HG03175 (cell line): ENCODE results near the gene SERF2.
"Not testable (repeated sequence)": the region's sequence is repeated elsewhere in the genome, so short reads cannot be mapped to it uniquely, and the experiment has no call there.

Source experiments
- ATAC-seq: cut with Tn5 transposase; IDR thresholded peaks from one replicate; pipeline ENCODE4 v1.9.1; 2021; ENCODE audit warnings: mild to moderate bottlenecking, moderate library complexity; ENCODE audit not compliant: unreplicated experiment

The SERF2 gene

DNA sequence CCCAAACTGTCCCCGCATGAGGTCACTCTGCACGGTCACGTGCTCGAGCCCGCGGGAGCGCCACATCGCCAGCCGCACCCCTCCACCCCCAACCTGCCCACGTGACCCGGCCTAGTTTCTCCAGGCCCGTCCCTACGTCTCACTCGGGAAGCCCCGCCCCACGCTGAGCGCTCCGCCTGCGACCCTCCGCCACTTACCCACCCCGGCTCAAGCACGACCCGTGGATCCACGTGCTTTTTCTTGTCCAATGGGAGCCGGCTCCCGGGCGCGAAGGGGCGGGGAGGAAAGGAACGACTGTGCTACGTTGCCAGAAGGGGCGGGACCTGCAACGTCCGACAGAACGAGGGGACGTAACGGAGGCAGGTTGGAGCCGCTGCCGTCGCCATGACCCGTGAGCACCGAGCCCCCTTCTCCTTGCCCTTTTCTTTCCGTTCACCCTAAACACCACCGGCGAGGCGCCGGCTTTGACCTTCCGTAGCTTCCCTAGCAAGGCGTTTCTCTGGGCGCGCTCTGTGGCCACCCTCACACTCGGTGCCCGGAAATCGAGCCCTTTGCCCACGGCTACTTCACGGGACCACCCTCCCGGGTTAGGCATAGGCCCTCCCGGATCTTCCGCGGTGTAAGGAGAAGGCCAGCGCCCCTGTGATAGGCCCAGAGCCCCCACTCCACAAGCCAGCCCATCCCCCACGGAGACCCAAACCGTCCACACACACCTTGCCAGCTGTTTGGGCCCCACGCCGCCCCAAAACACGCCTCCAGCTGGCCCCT, at the start of gene SERF2:
Gene SERF2 (plus strand): TSS at position 328 of the 768 bp plus-strand sequence. CDS start 57 bp downstream, at position 385.
- ATAC-seq, result peak; percentile 87

DNA sequence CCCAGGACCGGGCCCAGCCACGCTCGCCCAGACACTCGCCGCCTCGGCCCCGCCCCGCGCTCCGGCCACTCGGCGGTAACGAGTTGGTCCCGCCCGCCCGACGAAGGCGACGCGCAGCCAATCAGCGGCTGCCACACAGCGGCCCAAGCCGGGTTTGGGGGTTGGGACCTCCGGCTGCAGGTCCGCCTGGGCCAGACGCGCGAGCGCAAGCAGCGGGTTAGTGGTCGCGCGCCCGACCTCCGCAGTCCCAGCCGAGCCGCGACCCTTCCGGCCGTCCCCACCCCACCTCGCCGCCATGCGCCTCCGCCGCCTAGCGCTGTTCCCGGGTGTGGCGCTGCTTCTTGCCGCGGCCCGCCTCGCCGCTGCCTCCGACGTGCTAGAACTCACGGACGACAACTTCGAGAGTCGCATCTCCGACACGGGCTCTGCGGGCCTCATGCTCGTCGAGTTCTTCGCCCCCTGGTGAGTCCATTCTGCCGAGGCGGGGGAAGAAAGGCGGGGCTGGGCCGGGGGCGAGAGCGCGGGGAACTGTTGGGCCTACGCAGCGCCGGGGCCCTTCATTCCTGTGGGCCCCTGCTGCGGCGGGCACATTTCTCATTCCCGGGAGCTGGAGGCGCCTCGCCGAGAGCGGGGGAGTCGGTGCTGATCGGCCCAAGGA, 45.7 kb upstream of the SERF2 start, which contains the start of gene PDIA3:
Gene PDIA3 (plus strand): TSS at position 194 of the 658 bp plus-strand sequence. CDS start 102 bp downstream, at position 296.
- peak; percentile 76 for ATAC-seq

DNA sequence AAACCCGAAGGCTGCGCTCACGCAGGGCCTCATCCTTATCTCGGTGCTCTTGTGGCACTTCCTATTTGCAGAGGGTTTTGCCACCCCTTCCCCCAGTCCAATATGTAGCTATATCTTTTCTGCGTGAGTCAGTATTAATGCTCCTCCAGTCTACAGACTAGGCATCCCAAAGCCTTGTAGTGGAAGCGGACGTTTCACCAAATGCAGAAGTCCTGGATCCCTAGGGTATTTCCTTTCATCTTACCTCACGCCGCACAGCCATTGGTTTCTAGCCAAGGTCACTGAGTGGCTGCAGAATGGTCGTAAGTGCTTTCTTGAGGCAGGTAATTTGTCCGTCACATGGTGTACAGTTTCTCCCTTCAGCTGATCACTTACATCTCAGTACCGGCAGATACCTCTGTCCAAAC, 45.2 kb upstream of the SERF2 start:
- ATAC-seq, result not testable (repeated sequence)

DNA sequence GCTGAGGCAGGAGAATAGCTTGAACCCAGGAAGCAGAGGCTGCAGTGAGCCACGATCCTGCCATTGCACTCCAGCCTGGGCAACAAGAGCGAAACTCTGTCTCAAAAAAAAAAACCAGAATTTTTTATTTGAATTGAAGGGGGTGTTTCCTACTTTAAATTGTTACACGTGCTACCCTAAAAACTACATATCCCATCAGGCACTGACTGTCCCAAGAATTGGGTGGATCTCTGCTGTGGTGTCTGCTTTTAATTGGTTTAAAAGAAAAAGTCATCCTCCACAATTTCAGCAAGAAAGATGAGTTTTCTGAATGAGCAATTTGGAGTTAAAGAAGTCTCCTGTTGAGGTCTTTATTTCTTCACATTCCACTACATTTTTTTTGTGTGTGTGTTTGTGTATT, 43.7 kb upstream of the SERF2 start:
- ATAC-seq, result no peak

DNA sequence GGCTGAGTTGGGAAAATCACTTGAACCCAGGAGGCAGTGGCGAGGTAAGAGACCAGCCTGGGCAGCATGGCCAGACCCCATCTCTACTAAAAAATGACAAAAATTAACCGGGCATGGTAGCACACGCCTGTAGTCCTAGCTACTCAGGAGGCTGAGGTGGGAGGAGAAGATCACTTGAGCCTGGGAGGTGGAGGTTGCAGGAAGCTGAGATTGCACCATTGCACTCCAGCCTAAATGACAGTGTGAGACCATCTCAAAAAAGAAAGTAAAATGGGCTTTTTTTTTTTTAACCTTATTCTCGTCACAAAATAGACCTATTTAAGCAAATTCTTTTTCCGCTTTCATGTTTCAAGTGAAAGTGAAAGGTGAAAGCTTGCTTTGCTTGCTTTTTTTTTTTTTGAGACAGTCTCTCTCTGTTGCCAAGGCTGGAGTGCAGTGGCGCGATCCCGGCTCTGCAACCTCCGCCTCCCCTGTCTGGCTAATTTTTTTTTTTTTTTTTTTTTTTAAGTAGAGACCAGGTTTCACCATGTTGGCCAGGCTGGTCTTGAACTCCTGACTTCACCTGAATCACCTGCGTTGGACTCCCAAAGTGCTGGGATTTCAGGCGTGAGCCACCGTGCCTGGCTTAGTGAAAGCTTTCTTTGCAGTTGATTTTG, 42.3 kb upstream of the SERF2 start:
- peak; percentile 44 for ATAC-seq

DNA sequence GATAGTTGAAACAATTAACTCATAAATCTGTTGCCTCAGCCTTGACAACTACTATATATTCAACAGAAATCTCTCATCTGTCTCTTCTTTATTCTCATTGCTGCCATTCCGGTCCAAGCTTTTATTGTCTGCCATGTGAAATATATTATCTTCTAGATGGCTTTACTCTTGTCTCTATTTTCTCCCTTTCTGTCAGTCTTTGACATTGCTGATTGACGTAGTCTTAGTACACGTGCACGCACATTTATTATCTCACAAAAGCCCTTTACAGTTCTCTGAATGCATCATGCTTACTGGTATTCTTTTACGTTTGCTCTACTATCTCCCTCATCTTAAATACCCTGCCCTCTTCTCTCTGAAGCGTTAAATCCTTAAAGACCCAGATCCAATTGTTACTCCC, 40.2 kb upstream of the SERF2 start:
- ATAC-seq, result no peak

DNA sequence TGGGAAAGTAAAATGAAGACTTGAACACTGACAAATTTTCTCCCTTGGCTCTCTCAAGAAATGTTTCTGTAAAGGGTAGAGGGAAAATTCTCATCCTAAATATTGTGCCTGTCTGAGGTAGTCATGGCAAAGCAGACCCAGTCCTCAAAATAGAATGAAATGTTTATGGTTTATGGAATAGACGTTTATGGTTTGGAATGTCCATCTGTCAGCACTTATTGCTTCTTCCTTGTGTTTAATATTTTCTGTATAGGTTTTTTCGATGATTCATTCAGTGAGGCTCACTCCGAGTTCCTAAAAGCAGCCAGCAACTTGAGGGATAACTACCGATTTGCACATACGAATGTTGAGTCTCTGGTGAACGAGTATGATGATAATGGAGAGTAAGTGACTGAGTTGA, 29.3 kb upstream of the SERF2 start:
- ATAC-seq, result no peak

DNA sequence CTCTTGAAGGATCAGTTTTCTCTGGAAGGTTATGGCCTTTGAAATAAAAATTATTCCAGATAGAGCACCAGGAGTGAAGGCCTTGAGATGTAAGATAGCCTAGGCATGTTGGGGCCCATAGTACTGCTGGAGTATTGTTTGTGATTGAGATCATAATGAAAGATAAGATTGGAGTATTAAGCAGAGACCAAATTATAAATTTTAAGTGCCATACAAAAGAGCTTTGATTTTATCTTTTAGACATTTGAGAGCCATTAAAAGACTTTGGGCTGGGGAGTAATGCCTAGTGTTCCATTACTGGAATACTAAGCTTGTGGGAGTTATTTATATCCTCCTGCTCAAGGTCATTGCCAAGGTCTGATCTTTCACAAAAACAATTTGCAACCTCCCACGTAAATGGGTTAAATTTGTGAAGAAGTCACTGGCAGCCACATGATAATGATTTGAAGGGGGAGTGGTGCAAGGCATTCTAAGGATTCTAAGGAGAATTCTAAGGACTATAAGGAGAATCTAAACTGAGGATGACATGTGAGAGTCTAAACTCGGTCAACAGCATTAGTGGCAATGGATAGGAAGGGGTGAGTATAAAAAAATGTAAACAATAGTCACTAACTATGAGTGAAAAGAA, 28.2 kb upstream of the SERF2 start:
- ATAC-seq, result no peak

DNA sequence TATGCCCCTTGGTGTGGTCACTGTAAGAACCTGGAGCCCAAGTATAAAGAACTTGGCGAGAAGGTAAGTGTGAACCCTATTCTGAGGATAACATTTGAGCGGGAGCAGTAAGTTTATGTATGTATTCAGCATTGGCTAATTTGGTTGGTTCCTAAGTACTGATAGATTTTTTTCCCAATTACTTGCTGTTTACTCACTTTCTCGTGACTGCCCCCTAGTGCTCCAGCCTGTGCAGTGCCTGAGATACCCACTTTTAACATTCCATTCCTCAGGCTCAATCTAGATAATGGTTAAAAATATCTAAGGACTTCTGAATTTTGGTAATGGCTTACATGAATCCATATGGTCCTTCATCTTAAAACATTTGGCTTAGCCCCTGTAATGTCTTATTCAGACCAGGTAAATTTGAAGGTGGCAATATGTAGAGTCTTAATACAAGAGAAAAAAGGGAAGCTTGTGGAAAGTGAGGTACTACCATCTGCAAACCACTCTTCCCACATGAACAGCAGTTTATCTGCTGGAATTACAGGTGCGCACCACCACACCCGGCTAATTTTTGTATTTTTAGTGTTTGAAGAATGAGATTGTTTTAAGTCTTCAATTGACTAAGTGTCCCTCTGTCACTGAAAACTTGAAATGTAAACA, 22.4 kb upstream of the SERF2 start:
- ATAC-seq, result no peak

DNA sequence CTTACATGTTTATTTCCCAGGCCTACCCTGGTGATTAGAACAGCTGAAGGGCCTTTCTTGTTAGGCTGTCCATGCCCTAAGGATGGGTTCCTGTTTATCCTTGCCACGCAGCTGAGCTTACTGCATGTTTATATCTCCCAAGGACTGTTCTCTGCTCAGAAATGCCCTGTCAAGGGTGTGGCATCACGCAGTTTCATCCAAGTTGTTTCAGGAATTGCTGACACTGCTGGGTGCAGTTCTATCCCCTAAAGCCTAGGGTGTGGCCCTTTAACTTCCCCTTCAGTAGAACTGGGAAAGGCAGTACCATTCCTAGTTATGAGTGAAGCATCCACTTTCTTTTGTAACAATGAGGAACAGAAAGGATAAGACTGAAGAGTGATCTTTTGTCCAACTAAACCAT, 20.3 kb upstream of the SERF2 start:
- no peak for ATAC-seq

DNA sequence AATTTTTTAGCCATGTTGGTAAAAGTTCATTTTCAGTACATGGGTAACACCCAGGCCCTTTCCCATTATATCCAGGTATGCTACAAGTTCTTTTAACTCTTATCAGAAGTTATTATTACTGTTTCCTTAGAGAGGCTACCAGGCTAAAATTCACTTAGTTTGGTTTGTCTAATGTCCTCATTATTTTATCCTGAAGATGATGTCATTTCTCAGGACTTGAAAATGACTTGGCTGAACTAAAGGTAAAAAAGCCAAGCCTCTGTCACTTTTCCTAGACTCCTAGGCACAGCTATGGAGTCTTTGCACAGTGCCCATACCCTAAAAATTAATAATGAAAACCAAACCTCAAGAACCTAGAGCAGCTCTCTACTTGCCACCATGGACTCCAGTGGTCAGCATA, 19.5 kb upstream of the SERF2 start:
- no peak for ATAC-seq

DNA sequence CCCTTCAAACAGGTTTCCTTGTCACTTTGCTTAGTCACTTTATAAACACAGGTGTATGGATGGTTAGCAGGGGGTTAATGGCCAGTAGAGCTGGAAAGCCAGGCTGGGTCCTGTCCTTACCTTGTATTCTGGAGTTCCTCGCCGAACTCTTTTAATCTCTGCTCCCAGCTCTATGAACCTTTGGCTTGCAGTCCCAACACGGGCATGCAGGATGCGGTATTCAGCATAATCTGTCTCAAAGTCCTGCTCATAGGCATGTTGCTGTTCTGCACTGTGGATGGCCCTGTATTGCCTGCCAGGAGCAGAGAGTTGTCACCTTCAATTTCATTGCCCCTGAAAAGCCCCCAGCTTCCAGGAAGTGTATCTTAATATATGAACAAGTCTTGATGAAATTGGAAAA, 18.1 kb upstream of the SERF2 start:
- no peak for ATAC-seq

DNA sequence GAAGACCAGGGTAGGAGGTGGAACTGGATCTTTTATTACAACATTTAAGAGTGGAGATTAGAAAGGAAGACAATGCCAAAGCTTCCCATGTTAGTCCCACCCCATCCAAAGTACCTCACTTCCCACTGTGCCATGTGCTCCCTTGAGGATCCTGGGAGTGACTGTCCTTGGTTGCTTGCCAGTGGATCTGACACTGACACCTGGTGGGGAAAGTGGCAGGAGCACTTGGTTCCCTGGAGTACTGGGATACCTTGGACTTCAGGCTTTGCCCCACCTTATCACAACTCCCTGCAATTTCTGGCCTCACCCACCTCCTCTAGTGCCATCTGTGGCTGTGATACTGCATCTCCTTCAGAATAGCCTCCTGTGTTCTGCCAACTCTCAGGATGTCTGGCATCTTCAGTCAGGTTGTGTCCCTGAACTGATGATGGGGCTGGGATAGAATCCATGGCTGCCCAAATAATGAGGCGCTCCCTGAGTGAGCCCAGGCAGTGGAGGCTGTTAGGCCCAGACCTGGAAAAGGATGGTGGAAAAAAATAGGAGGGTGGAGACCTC, 16.6 kb upstream of the SERF2 start:
- ATAC-seq, result no peak

DNA sequence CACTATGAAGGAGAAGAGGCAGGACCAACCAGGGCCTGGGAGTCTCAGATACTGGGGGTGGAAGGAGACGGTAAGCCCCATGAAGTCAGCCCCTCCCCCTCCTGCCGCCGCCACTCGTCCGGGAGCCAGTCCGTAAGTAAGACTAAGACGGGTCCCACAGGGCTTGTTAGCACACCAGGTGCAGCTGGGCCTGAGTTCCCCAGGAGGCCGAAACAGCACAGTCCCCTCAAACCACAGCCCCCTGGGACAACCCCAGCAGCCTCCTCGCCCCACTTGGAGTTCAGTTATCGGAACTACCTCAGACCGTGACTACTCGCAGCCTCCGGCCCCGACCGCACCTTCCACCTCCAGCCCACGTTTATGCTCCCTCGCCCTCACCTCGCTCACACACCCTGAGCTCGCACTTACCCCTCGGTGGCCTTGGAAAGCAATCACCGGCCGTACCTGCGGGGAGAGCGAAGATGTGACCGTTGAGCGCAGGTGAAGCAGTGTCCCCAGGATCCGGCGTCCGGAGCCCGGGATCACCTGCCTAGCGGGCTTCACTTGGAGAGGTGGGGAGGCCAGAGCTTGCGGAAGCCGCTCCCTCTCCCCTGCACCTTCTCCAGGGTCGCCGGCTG, 15.9 kb upstream of the SERF2 start:
- peak; percentile 57 for ATAC-seq

DNA sequence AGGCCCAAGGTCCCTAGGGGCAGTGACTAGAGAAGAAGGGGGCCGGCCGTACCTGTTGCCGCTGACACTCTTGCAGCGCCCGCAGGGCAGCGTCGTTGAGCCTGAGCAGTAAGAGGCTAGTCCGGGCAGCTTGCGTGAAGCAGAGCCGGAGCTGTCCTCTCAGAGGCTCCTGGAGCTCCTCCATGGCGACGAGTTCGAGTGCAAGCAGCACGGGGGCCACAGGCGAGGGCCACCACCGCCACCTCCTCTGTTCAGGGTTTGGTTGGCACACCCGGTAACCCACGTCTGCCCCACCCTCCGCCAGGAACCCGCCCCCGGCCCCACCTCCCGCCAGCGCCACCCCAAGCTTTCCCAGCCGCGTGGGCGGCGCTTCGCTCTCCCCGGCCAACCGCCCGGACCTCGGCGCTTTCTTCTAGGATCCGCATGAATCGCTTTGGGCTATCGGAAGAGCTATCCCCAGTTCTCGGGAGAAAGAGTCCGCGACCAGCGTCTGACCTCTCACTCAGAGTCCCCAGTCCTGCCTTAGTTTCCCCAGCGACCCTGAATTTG, 15.3 kb upstream of the SERF2 start, which contains the start of gene ELL3:
Gene ELL3 (minus strand): TSS at position 249 of the 549 bp plus-strand sequence. CDS start 65 bp downstream, at position 184.
- peak; percentile 40 for ATAC-seq

DNA sequence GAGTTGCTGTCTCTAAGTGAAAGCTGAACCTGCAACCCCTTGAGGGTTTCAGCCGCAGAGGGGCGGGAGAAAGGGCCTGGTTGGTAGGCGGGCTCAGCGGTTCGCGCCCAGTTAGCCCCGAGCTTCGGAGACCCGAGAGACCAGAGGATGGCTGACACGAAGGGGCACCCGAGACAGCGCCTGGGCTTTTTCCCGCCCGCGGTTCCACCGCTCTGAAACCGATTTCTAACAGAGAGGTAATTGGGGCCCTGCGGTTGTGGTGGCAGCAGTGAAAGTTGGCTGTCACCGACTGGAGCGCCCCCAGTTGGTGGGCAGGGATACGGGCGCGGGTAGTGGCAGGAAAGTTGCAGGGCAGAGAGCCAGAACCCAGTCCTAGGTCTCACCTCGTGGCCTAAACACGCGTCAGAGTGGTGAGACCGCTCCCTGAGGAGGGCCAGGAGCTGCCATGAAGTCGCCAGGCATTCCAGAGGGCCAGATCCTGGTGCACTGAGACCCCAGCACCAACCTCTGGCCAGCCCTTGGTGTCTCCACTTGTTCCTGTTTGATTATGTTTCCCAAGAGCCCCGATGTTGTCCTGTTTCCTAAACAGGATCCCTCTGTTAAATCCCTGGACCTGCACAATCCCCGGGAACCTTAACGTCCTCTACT, 14.7 kb upstream of the SERF2 start:
- peak; percentile 69 for ATAC-seq

DNA sequence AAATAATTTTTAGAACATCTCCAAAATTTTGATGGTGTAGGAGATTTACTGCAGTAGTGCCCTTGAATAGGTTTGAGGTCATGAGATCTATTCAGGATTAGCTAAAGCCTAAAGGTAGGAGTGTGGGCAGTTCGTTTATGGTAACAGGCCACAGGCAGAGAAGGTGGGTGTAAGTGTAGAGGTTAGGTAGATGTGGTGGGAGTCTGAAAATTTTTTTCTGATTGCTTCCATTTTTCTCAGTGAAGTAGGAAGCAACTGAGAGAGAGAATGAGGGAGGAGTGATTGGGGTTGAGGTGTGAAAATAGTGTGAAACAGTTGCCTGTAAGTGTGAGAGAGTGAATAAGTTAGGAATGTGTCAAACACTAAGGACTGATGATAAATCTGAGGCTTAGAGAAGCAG, 13.1 kb upstream of the SERF2 start:
- ATAC-seq, result no peak

DNA sequence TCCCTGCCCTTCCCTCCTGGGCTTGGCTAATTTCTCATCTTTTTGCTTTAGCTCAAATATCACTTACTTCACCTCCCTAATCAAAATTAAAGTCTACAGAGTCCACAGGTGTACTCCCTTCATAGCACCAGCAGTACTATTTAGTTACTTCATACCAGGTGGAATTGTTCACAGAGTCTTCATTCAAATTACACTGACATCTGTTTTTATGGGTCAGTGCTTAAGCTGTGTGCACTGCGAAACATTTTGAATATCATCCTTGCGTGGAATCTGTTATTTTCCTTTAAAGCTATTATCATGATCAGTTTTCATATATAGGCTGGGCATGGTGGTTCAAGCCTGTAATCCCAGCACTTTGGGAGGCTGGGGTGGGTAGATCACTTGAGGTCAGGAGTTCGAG, 2.7 kb upstream of the SERF2 start:
- ATAC-seq, result no peak

DNA sequence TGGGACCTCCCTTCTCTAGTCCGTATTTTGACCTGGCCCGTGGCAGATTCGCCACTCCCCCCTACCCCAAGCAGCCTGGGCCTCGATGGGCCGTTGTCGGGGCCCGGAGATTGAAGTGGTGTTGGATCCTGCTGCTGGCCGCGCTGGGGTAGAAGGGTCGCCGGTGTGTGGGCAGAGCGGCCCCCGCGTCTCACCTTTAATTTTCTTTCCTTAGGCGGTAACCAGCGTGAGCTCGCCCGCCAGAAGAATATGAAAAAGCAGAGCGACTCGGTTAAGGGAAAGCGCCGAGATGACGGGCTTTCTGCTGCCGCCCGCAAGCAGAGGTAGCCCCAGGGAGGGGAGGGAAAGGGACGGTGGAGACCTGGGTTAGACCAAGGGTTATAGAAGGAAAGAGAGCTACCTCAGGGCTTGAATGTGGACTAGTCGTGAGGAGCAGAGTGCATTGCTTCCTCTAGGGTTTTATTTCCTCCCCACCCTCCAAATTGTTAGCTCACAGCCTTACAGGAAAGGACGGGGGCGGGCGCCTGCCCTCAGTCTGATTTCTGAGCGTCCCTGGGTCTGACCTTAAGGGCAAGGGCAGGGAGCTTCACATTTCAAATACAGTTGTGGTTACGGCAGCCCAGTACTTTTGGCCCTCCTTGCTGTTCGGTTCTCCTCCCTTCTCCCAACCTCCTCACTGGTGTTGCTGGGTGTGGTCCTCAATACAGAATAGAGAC, 799 bp downstream of the SERF2 start:
- no peak for ATAC-seq
